Measurements from ENCODE around the gene TENT4B.
"Not testable (repeated sequence)": the region's sequence is repeated elsewhere in the genome, so short reads cannot be mapped to it uniquely, and the experiment has no call there.

The TENT4B gene

DNA sequence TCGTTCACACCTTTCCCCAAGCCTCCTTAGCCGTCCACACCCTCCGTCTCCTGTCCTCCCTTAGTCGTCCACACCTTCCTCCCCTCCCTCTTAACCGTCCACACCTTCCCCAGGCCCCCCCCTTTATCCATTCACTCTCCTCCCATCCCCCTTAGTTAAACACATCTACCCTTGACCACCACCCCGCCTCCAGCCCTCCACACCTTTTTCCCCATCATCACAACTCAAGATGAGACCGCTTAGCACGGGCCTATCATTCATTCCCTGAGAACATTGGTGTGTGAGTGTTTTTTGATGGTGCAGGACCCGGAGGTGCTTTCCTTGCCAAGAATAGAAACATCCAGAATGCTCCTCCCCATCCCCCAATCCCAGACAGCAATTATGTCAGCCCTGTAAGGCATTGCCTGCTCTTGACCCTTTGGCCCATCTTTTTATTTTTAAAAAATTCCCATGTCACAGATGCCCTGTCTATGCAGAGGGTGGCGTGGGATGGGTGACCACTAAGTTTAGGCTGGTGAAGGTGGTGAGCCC lies 1.4 kb downstream of the TENT4B start:
- no peak for DNase-seq (ENCODE audit: low read depth)

DNA sequence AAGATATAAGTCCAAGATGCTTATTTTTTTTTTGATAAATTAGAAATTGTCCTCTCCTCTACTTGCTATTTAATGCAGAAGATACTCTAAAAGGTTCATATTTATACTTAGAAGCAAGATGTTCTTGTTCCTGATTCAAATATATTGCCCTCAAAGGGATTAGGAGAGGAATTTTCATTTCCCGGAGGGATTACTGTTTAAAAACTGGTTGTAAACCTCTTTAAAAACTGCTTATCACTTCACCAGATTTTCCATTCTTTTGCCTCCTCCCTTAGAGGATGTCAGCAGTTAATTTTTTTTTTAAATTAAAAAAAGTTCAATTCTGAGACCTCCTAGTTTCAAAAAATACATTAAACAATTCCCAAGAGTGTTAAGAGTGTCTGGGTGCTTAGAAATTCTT lies 2.8 kb downstream of the TENT4B start:
- DNase-seq (ENCODE audit: low read depth), result no peak

DNA sequence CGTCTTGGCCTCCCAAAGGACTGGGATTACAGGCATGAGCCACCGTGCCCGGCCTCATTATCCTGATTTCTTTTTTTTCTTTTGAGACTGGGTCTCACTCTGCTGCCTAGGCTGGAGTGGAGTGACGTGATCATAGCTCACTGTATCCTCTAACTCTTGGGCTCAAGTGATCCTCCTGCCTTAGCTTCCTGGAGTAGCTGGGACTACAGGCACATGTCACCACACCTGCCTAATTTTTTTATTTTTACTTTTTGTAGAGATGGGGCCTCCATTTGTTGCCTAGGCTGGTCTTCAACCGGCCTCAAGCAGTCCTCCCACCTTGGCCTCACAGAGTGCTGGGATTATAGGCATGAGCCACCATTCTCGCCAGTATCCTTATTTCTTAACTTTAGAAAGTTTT lies 3.5 kb downstream of the TENT4B start:
- DNase-seq (ENCODE audit: low read depth), result no peak

DNA sequence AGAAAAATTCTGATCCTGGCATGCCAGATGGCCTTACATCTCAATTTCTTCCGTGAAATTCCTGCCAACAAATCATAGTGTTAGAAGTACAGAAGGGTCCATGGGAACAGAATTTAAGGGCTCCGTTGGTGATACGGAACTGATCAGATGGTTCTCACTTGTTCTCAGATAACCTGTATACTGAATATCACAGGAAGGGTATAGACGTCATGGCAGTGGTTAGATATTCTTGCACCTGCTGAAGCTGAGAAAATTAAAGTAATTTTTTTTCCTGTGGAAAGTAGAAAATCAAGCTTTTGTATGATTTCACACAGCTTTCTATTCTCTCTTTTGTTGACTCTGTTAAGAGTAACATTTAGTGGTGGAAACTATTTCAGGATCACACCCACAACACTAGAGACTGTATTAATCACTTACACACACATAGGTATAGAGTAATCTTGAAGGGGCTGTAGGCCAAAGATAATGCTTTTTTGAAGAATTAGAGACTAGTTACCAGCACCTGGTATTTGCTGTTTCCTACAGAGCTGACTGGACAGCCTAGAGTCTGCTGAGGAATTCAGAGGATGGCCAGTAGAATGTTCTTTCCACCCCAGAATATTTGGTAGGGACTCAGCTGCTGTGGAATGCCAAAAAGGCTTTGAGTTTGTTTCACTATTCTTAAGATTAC lies 7.5 kb downstream of the TENT4B start:
- no peak for DNase-seq (ENCODE audit: low read depth)

DNA sequence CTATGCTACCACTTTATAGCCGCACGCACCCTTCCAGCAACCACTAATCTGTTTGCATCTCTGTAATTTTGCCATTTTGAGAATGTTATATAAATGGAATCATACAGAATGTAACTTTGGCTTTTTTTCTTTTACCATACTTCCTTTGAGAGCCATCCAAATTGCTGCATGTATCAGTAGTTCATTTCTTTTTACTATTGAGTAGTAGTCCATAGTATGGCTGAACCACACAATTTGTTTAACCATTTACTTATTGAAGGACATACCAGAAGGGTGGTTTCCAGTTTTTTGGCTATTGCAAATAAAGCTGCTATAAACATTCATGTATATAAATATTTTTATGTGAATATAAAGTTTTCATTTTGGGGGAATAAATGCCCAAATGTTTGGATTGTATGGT lies 8.8 kb downstream of the TENT4B start:
- DNase-seq (ENCODE audit: low read depth), result no peak

DNA sequence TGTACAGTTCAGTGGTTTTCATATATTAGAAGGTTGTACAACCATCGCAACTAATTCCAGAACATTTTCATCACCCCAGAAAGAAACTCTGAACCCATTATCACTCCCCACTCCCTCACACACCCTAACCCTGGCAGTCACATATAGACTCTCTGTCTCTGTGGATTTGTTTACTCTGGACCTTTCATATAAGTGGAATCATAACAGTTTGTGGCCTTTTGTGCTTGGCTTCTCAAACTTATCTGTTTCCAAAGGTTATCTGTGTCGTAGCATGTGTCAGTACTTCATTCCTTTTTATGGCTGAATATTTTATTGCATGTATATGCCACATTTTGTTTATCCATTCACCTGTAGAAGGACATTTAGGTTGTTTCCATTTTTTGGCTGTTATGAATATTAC lies 12.4 kb downstream of the TENT4B start:
- no peak for DNase-seq (ENCODE audit: low read depth)

DNA sequence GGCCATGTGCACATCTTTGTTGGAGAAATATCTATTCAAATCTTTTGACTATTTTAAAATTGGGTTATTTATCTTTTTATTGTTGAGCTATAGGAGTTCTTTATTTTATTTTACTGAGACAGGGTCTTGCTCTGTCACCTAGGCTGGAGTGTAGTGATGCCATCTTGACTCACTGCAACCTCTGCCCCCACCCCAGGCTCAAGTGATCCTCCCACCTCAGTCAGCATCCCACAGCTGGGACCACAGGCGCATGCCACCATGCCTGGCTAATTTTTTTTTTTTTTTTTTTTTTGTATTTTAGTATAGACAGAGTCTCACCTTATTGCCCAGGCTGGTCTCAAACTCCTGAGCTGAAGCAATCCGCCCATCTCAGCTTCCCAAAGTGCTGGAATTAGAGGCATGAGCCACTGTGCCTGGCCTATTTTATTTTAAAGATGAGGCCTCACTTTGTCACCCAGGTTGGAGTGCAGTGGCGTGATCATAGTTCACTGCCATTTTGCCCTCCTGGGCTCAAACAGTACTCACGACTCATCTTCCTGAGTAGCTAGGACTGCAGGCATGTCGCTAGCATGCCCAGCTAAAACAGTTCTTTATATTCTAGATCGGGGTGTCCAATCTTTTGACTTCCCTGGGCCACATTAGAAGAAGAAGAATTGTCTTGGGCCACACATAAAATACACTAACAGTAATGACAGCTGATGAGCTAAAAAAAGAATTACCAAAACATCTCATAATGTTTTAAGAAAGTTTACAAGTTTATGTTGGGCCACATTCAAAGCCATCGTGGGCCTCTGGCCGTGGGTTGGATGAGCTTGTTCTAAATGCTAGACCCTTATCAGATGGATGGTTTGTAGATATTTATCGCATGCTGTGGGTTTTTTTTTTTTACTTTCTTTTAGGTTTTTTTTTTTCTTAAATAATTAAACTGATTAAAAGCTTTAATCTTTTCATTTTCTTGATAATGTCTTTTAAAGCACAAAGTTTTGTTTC lies 13.7 kb downstream of the TENT4B start:
- DNase-seq (ENCODE audit: low read depth), result no peak

DNA sequence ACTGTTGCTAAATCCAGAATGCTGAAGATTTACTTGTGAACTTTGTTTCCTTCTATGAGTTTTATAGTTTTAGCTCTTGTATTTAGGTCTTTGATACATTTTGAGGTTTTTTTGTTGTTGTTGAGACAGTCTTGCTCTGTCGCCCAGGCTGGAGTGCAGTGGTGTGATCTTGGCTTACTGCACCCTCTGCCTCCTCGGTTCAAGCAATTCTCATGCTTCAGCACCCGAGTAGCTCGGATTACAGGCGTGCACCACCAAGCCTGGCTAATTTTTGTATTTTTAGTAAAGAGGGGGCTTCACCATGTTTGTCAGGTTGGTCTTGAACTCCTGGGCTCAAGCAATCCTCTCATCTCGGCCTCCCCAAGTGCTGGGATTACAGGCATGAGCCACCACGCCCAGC lies 14.4 kb downstream of the TENT4B start:
- DNase-seq (ENCODE audit: low read depth), result no peak

DNA sequence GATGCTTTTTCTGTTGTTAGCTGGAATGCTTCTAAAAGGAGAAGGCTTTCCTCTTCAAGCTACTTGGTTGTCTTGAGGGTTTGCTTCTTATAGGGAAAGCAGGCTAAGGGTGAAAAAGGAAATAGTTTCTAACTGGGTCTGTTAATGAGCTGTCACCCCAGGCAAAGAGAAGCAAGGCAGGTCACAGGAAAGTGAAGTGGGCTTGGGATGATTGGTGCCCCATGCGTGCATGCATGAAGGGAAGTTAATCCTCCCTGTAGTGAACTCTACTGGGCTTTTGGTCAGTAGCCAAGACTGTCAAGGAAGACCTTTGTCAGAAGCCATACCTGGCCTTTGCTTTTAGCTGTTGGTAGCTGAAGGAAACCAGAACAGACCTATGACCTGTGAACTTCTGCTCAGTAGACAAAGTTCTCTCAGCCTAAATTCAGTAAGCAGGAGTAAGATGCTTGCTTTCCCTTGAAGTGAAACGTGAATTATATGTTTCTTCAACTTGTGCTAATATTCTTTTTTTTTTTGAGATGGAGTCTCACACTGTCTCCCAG lies 16.5 kb downstream of the TENT4B start:
- DNase-seq (ENCODE audit: low read depth), result no peak

DNA sequence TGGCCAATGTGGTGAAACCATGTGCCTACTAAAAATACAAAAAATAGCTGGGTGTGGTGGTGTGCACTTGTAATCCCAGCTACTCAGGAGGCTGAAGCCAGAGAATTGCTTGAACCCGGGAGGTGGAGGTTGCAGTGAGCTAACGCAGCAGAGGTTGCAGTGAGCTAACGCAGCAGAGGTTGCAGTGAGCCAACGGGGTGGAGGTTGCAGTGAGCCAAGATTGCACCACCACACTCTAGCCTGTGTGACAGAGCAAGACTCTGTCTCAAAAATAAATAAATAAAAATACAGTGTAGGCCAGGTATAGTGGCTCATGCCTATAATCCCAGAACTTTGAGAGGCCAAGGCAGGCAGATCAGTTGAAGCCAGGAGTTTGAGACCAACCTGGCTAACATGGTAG lies 18.7 kb downstream of the TENT4B start:
- not testable (repeated sequence) for DNase-seq (ENCODE audit: low read depth)

DNA sequence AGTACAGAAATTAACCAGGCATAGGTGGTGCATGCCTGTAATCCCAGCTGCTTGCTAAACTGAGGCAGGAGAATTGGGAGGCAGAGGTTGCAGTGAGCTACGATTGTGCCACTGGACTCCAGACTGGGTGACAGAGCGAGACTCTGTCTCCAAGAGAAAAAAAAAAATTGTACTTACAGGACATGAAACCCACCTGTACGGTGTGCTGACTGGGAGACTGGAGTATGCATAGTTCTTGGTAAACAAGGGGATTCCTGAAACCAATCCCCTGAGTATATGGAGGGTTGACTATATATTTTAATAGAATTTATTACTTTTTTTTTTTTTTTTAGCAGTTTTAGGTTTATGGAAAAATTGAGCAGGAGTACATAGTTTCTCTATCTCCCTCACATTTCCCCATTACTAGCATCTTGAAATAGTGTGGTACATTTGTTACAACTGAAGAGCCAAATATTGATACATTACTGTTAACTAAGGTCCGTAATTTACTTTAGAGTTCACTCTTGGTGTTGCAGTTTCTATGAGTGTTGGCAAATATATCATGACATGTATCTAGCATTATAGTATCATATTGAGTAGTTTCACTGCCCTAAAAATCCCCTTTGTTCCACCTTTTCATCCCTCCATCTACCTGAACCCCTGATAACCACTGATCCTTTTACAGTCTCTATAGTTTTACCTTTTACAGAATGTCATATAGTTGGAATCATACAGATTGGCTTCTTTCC lies 19.3 kb downstream of the TENT4B start:
- no peak for DNase-seq (ENCODE audit: low read depth)

DNA sequence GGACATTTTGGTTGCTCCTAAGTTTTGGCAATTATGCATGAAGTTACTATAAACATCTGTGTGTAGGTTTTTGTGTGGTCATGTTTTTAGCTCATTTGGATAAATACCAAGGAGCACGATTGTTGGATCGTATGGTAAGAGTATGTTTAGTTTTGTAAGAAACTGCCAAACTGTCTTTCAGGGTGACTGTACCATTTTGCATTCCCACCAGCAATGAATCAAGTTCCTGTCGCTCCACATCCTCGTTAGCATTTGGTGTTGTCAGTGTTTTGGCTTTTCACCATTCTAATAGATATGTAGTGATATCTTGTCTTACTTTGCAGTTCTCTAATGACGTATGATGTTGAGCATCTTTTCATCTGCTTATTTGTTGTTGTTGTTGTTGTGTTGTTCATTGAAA lies 20.2 kb downstream of the TENT4B start:
- no peak for DNase-seq (ENCODE audit: low read depth)

DNA sequence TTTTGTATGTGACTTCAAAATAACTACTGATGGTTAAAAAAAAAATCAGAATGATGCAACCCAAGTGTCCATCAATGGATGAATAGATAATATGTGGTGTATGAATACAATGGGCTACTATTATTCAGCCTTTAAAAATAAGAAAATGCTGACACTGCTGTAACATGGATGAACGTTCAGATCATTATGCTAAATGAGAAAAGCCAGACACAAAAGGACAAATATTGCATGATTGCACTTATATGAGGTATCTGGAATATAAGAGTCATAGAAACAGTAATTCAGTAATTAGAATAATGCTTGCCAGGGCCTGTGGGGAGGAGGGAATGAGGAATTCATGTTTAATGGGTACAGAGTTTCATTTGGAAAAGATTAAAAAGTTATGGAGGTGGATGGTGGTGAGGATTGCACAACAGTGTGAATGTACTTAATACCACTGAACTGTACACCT lies 25.4 kb downstream of the TENT4B start:
- no peak for DNase-seq (ENCODE audit: low read depth)

DNA sequence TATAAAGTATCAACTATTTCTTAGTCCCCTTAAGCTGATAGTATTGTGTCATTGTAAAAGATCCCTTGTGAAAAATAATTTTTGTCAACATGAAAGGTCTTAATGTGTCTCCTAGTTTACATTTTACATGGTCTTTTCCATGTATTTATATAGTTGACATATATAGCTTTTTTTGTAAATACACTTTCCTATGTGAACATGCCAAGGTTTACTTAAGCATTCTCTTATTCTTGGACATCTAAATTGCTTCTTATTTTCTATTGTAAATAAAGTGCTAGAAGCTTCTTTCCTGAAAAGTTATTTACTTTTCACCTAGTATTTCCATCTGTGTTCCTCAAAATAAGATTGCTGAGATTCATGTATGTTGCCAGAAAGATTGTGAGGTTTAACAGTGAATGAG lies 29.3 kb downstream of the TENT4B start:
- DNase-seq (ENCODE audit: low read depth), result no peak

DNA sequence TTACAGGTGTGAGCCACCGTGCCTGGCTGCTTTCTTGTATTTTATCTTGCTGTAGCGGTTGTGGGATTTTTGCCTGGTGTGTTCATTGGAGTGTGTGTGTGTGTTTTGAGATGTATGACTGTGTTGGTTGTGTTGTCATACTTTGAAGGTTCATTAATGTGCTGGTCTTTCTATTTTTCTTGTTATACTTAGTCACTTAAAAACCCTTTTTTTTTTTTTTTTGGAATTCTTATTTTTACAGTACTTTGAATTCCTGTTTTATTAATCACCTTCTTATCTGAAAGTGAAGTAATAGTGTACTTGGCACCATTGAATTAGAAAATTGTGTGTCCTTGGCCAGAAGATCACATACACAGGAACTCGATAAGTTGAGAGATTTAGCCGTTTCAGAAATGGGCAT lies 30.2 kb downstream of the TENT4B start:
- no peak for DNase-seq (ENCODE audit: low read depth)

DNA sequence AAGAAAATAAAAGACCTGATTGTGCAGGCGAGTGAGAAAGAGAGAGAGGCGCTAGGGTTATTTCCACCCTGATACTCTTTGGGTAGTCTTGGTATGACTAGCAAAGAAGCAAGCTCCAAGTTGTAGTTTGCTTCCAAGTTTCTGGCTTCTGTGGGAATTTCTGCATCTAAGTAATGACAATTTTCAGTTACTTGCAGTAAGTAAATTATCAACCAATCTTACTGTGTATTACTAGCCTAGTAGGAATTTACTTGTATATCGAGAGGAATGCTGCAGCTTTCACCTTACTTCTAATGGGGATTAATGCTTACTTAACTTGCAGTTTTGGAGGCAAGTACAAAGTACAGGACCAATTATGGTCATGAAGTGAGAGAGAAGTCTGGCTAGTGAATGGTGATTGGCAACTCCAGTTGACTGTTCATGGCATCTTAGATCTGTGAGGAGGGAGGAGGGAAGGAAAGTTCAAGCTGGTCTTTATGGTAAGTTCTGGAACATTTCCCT lies 31.9 kb downstream of the TENT4B start:
- DNase-seq (ENCODE audit: low read depth), result no peak

DNA sequence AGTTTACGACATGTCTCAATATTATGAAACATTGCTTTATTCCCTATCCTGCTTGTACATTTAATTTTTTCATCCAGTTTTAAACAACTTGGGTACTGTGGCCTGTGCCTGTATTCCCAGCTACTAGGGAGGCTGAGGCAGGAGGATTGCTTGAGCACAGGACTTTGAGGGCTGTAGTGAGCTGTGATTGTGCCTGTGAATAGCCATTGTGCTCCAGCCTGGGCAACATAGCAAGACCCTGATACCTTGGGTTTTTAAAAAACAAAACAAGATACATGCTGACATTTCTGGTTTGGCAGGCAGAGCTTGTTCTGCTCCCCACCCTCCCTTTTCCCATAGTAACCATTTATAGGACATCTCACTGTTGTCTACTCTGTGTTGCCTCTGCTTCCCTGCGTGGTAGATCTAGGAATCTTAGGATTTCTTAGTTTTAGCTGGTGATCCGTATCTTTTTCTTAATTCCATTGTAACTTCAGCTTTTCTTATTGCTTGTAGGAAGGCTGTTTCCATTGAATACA lies 35.6 kb downstream of the TENT4B start:
- DNase-seq (ENCODE audit: low read depth), result no peak

DNA sequence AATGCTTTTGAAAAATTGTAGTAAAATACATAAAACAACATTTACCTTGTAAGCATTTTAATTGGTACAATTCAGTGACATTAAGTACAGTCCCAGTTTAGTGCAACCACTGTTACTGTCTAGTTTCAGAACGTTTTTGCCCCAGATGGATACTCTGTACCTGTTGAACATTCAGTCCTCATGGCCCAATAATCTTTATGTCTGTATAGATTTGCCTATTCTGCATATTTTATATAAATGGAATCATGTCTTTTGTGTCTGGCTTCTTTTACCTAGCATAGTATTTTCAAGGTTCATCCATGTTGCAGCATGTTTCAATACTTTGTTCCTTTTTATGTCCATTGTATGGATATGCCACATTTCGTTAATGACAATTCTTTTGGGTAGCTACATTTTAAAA lies 37.2 kb downstream of the TENT4B start:
- no peak for DNase-seq (ENCODE audit: low read depth)

DNA sequence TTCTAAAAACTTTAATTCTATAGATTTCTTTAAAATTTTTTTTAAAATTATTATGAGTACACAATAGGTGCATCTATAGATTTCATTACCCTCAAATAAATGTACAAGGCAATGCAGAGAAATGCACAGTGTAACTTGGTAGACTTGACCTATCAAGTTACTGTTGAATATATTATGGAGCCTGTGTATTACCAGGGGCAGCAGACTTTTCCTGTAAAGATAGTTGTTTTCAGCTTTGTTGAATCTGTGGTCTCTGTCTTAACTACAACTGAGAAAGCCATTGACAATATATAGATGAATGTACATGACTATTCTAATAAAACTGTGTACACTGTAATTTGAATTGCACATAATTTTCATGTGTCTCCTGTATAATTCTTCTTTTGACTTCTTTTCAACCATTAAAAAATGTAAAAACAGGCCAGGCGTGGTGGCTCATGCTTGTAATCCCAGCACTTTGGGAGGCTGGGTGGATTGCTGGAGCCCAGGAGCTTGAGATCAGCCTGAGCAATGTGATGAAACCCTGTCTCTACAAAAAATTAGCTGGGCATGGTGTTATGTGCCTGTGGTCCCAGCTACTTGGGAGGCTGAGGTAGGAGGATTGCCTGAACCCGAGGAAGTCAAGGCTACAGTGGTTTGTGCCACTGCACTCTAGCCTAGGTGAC lies 39.4 kb downstream of the TENT4B start:
- no peak for DNase-seq (ENCODE audit: low read depth)

DNA sequence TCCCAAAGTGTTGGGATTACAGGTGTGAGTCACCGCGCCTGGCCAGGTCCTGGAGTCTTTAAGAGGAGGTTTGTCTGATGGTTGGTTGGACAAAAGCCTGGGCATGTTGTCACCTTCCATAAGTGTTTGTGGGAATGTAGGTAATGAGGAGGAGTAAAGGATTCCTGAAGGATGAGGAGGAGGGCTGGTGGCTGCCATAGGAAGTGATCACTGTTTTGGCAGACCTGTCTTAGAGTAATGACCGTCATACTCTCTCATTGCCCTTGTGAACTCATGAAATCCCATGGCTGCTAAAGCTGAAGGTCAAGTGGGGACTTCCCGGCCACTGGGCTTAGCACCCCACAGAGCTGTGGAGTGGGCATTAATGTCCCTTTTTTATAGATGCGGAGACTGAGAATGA lies 40.5 kb downstream of the TENT4B start:
- DNase-seq (ENCODE audit: low read depth), result no peak

DNA sequence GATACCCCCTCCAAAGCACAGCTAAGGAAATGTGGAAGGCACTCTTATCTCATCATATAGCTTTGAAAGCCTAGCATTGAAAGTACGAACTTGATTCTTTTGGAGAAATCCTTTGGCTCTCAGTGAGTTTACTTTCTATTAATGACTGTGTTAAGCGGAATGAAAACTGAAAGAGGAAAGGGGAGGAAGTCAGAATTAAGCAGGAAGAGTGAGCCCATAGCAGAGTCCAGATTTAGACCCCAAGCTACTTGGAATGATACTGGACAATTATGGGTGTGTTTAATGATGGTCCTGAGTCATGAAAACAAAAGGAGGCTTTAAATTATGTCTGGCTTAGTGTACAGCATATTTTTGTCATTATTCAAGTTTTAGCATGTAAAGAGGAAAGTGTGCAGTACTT lies 42.2 kb downstream of the TENT4B start:
- no peak for DNase-seq (ENCODE audit: low read depth)
